HG03571 (cell line): ENCODE measurements around the gene OIT3.

Experiments
- ATAC-seq: cut with Tn5 transposase; IDR thresholded peaks from one replicate; pipeline ENCODE4 v1.9.1; 2021; ENCODE audit not compliant: unreplicated experiment

The OIT3 gene

DNA sequence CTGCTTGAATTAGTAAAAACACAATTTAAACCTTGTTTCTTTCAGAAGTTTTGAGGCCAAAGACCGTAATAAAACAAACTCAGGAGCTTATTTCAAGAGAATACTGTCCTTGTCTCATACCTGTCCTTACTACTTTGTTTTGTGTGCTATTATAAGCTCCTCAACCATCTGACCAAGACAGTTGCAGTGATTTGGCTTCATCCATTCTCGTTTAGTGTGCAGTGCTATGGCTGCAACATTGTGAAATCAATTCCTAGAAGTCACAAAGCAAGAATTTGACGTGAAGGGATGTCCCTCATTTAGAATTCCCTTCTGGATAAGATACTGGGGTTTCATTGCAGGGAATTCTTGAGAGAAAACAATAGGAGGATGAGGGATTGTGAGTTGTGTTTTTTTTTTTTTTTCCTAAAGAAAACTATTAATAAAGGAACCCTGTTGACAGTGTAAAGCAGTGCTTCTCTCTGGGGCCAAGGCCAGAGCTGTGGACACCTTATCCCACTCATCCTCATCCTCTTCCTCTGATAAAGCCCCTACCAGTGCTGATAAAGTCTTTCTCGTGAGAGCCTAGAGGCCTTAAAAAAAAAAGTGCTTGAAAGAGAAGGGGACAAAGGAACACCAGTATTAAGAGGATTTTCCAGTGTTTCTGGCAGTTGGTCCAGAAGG is at the start of gene OIT3:
Gene OIT3 (plus strand): TSS at position 604 of the 663 bp plus-strand sequence. CDS start 60 bp downstream, outside the sequence.
- ATAC-seq: no peak

DNA sequence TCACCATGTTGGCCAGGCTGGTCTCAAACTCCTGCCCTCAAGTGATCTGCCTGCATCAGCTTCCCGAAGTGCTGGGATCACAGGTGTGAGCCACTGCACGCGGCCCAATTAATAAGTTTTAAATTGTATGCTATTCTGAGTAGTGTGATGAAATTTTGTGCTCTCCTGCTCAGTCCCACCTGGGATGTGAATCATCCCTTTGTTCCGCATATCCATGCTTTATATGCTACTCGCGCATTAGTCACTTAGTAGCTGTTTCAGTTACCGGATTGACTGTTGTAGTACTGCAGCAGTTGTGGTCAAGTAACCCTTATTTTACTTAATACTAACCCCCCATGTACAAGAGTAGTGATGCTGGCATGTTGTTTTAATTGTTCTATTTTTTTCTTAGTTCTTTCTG is 47.3 kb upstream of the OIT3 start:
- ATAC-seq: no peak

DNA sequence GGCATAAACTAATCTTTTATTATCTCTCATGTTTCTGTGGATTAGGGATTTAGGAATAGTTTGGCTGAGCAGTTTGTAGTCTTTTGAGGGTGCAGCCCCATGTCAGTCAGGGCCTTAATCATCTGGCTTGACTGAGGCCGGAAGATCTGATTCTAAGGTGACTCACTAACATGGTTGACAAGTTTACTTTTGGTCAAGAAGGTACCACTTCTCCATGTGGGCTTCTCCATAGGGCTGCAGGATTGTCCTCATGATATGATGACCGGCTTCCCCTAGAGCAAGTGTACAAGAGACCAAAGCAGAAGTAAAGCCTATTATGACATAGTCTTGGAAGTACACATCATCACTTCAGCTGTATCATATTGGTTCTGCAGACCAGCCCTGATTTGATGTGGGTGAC is 45.9 kb upstream of the OIT3 start:
- no peak for ATAC-seq

DNA sequence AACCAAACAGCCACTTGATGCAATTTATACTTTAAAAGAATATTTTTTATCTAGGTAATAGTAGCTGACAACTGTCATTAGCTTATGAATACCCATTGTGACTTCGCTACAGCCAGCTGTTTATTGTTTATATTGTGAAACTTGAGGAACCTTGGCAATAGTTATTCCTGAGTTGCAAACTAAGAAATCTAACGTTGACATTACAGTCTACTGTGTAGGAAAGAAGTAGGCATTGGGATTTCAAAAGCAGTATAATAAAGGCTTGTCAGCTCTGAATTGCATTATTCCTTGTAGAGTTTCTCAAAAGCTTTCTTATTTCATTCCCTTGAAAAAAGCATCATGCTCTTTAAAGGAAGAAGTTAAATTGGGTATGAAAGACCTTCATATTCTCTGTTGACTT is 42.7 kb upstream of the OIT3 start:
- no peak for ATAC-seq

DNA sequence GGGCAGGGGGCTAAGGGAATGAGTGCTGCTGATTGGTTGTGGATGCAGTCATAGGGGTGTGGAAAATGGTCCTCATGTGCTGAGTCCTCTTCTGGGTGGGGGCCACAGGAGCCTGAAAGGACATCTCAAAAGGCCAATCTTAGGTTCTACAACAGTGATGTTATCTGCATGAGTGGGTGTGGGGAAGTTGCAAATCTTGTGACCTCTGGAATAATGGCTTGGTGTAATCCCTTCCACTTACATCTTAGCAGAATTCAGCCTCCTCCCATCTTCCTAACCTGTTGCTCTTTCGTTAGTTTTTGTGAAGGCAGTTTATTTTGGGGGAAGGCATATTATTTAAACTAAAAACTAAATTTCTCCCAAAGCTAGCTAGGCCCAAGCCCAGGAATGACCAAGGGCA is 42.0 kb upstream of the OIT3 start:
- no peak for ATAC-seq

DNA sequence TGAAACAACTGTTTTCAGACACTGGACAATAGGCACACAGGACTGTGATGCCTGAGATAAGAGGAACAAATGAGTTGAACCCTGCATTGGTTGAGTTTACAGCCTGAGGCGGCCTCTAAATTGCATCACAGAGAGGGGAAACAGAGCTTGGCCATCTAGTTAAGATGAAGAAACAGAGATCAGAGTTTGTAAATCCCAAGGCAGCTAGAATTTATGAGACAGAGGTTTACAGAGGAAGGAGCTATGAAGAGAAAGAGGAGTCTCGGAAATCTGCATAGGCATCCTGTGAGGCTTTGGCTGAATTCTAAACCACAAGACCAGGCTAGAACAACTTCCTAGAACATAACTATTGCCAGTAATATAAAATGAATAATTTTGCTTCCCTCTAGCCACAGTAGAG is 41.0 kb upstream of the OIT3 start:
- no peak for ATAC-seq

DNA sequence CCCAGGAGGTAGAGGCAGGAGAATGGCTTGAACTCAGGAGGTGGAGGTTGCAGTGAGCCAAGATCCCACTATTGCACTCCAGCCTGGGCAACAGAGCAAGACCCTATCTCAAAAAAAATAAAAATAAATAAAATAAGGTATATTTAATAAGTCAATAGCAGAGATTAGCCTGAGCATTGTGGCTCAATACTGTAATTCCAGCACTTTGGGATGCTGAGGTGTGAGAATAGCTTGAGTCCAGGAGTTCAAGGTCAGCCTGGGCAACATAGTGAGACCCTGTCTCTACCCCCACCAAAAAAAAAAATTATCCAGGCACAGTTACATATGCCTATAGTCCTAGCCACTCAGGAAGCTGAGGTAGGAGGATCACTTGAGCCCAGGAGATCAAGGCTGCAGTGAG is 38.4 kb upstream of the OIT3 start:
- ATAC-seq: no peak

DNA sequence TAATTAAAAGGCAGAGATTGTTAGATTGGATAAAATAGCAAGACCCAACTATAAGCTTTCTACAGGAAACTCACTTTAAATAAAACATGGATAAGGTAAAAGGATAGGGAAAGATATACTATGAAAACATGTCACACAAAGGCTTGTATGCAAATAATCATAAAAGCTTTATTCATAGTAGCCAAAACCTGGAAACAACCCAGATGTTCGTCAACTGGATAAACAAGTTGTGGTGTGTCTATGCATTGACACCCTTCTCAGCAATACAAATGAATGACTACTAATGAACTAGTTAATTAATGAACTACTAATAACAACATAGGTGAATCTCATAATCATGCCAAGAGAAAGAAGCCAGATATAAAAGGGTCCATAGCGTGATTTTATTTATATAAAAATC is 37.7 kb upstream of the OIT3 start:
- no peak for ATAC-seq

DNA sequence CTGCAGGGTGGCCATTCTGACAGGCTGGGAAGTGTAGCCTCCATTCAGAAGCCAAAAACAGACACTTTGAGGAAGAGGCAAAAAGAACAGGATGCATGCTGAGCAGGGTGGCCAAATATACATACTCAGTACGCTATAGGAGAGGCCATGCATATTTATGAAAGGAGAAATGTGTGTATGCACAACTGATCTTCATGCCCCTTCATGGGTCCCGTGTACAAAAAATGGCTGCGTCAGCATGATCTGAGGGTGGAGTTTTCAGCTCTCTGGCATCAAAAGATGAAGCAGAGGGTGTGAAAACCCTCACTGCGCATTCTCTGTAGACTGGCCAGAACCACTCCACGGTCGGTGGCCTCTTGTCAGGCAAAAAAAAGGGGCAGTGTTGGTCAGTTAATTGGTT is 35.5 kb upstream of the OIT3 start:
- ATAC-seq: no peak

DNA sequence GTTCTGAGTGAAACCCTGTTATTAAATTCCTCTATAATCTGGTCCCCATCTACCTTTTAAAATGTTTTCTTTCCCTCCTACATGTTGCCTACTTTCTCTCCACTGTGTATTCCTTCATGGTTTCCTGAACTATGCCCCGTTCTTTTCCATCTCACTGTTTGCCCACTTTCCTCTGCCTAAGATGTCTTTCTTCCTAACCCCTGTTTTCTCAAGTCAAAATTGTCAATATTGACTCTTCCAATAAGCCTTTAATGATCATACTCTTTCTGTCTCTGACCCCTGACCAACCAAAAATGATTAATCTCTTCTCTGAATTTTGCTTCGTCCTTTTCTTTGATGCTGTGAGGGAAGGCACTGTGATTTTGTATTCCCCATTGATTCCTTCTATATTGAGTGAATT is 30.6 kb upstream of the OIT3 start:
- ATAC-seq: no peak

DNA sequence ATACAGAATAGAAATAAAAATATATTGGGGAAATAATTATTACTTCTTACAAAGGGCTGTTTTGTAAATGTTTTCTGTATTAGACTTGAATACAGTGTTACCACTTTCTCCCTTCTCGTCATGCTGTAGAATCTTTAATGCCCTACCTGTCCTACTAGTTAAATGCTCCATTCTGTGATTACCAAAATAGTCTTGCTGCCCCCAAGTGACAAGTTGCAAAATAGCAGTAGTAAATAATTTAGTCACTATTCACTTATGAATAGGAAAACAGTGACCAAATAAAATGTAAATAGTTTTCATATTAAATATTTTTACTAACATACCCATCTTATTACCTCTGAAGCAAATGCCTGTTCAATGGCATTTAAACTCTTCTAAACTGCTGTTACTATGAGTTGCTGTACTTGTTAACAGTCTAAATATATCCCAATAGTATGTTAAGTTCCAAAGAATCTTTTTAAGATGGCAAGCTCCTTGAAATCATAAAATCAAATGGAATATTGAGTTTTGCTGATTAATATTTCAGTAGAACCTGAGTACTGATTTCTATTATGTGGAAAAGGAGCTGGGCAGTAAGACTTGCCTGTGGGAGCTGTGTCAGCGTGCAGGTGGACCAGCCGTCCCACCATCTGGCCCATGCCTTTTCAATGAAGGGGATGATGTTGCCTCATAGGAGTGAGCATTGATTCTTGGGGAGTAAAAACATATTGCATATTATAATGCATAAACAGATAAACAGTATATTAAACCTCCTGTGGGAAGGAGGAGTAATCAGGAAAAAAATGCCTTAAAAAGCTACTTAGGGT is 18.1 kb upstream of the OIT3 start:
- no peak for ATAC-seq

DNA sequence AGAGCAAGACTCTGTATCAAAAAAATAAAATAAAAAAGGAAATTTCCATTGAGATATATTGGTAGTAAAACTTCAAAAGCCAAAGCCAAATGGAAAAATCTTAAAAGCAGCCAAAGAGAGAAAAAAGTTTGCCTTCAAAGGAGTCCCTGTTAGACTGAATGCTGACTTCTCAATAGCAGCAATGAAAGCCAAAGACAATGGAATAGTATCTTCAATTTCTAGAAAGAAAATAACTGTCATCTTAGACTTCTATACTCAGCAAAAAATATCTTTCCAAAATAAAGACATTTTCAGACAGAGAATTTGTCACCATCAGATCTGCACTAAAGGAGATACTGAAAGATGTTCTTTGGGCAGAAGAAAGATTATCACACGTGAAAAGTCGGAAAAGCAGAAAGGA is 14.3 kb upstream of the OIT3 start:
- ATAC-seq: no peak

DNA sequence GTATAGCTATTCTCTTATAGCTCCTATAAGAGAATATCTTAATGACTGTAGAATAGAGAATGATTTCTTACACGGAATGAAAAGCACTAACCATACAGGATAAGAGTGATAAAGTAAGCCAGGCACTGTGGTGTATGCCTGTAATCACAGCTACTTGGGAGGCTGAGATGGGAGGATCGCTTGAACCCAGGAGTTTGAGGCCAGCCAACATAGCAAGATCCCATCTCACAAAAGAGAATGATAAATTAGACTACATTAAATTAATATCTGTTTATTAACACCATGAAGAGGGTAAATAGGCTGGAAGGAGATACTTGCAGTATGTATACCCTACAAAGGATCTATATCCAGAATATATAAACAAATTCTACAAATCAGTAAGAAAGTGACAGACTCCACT is 12.2 kb upstream of the OIT3 start:
- no peak for ATAC-seq

DNA sequence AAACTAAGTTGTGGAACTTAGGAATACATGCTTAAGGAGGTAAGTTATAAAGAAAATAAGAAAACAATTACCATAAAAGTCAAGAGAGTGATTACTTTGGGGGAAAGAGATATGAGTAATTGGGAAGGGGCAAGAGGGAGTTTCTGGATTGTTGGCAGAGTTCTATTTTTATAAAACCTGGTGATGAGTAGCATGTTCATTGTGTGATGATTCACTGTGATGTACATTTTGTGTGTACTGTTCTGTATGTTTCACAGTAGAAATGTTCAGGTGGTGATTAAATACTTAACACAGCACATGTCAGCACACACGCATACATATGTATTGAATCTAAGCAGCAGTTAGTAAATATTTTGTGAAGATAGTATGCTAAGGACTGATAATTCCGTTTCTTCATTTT is 9.7 kb upstream of the OIT3 start:
- ATAC-seq: no peak

DNA sequence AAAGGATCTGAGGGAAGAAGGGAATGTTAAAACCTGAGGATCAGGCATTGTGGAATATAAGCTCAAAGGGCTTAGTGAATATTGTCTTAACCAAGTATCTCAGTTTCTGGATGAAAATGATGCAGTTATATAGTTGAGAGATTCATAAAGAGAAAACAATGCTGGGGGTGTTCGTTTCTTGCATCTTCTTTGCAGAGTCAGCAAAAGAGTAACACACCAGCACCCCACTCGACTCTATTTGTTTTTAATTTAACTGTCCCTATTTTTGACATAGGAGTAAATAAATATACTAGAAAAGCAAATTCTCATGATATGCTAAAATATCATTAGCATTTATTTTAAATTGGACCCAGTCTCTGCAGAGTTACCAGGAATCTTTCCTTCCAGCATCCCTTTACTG is 7.6 kb upstream of the OIT3 start:
- ATAC-seq: no peak

DNA sequence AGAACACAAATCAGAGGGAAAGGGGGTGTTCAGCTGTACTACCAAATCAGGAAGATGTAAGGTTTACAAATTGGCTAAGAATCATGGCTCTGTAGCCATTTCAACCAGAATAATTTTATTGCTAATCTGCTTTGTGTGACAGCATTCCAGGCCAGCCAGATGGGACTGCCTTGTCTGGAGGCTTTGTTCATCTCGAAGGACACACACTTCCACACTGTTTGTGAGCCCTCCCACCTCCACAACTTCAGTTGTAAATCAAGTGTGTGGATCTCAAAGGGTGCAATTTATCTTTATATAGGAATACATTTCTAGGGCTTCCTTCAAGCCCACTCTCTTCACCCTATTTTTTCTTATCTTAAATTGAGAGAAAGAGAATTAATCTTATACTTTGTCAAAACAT is 6.9 kb upstream of the OIT3 start:
- no peak for ATAC-seq

DNA sequence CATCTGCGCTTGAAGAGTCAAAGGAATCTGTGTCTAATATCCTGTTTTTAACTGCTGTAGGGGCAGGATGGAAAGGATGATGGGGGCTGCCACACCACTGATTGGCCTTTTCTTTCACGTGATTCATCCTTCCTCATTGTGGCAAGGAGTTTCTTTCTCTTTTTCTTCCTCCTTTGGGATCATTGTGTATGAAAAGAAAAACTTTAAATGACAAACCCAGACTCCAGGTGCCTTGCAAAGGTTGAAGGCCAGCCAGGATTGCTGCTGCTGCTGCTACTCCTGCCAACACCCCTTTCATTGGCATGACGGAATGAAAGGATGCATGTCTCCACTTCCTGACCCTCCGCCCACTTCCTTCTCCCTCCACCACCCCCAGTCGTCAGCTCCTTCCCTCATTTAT is 6.5 kb upstream of the OIT3 start:
- no peak for ATAC-seq

DNA sequence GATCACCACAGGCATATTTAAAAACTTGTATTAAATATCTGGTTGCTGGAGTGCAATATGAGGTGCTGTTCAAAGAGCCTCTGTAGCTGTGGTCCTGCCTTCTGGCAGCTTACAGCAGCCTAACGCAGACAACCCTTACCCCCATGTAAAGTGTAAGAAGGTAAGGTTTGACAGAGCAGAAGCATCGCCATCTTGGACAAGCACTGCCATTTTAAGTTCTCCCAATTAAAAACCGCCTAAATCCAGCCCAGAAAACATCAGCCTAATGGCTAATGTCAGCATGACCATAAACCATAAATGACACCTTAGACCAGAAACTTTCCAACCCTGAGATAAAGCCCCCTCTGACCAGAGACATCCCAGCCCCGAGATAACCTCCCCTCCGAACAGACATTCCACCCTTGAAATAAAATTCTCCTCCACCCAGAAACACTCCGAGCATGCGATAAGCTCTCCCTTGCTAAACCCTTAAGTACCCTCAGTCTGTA is 5.3 kb upstream of the OIT3 start:
- no peak for ATAC-seq

DNA sequence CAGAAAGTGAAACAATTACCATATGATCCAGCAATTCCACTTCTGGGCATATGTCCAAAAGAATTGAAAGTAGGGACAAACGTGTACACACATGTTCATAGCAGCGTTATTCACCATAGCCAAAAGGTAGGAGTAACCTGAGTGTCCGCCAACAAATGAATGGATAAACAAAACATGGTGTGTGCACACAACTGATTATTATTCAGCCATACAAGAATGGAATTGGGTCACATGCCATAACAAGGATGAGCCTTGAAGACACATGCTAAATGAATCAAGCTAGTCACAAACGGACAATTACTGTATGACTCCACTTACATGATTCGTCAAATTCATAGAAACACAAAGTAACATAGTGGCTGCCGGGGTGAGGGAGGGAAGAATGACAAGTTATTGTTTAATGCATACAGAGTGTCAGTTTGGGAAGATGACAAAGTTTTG is 4.1 kb upstream of the OIT3 start:
- no peak for ATAC-seq

DNA sequence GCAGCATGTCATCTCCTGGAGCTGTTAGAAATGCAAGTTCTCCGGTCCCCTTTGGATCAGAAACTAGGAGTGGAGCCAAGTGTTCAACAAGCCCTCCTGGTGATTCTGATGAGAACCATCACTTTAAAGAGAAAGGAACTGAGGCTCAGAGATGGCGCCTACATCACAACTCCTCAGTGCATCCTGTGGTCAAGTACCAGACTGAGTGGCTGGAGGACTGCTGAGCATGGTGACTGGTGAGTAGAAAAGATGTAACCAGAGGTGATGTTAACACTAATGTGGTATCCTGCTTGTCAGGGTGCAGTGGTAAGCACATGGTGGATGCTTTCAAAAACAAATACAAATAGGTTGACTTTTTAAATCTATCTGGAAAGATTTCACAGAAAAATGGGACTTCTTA is 3.5 kb upstream of the OIT3 start:
- no peak for ATAC-seq

DNA sequence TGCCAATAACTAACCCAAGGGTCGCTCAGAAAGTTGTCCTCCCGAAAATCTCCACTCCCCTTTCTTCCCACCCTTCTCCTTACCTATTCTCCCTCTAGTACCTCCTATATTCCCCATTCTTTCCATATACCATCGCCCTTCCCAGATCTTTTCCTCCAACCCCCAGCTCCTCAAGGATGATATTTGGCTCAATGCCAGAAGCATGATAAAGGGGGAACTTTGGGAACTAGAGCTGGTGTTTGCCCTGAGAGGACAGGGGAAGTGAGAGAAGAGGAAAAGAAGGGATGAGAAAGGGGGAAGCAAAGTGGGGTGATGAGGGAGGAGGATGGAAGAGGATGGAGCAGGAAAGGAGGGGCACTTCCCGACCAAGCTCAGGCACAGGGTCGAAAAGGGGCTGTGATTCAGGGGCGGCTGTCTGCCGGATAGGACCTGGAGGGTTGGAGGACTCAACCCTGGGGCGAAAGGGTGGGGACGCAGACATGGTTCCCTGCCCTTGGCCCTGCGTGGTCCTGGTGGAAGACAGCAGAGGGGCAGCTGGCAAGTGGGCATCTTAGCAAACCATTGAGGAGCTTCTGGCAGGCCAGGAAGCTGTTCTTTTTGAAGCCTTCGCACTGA is 1.8 kb downstream of the OIT3 start:
- ATAC-seq: no peak

DNA sequence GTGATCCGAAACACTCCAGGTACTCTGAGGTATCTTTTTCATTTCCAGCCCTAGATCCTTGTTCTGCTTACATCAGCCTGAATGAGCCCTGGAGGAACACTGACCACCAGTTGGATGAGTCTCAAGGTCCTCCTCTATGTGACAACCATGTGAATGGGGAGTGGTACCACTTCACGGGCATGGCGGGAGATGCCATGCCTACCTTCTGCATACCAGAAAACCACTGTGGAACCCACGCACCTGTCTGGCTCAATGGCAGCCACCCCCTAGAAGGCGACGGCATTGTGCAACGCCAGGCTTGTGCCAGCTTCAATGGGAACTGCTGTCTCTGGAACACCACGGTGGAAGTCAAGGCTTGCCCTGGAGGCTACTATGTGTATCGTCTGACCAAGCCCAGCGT is 5.1 kb downstream of the OIT3 start:
- no peak for ATAC-seq
